A172 (cell line): ENCODE data around the gene GPR55. TPM values are rescaled to one million over a fixed set of nuclear protein-coding genes. Genes with fewer than 3 reads are reported as not detected.

Experiments used
- DNase-seq: peaks from one replicate; pipeline ENCODE4 v3.0.0-alpha.2; 2015; ENCODE audit warnings: low spot score
- total RNA-seq: library from RNA; depleted of rRNA; stranded (reverse); fragments of >200 nt; shearing (Covaris generic); gene quantifications from 2 replicates; pipeline ENCODE4 v1.2.3, GENCODE V29; 2014

Gene GPR55
- total RNA-seq, 1 experiment from 2014 or later = 0.24 TPM

DNA sequence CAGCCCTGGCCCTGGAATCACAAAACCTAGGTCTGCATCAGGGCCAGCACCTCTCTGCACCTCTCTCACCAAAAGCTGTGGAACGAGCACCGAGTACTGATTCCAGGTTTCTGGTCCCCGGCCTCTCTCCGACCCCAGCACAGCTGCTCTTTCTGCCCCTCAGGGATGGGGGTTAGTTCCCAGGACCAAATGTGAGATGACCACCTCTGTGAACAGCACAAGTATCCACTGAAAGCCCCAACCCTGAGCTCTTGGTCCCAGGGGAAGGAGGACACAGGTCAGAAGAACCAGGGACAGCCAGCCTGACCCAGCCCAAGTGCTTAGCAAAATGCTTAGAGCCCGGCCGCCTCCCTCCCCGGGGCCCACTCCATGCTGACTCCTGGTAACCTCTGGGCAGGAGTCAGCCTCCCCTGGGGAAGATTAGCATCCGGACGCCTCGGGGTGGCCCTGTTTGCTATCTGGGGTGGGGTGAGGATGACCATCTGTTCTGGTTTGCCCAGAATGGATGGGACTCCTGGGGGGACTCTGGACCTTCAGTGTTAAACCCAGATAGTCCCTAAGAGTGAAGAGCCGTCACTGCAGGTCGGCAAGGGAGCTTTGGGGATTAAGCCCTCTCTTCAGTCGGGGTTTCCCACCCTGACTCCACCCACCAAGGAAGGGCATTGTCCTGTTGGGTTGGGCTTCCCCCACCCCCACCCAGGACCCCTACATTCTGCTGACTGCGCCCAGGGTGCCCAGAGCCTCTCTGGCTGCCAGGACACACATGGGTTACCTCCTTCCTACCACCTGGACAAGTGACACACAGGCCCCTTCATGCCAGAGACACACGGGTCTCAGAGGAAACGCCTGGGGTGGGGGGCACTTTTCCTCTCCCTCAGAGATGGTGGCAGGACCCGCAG lies 9.4 kb upstream of the GPR55 start:
- DNase-seq = no peak

DNA sequence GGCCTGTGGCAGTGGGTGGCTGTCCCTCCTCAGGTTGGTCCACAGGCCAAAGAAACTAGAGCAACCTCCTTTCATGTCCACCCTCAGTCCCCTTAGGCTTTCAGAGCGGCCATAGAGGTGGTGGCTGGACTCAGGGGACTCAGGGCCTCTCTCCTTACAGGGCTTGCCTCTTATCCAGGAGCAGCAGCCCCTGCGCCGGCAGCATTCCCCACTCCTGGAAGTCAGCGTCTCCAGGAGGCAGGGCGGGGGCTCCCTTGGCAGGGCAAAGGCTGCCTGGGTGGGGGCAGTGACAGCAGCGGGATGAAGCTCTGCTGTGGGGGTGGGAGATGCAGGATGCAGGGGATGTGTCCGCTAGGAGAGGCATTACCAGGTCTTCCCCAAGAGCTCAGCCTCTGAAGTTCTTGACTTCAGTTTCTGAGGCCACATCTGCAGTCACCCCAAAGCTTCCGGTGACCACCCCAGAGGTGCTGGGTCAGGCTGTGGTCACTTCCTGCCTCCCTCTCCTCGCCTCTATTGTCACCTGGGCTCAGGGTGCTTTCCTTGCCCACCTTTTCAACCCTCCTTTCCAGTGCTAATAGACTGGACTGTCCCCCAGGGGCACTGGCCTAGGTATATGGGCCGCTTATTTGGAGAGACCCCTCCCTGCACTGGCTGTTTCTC lies 8.6 kb upstream of the GPR55 start:
- no peak for DNase-seq

GRCh38 chr2:230932556-230933511 lies 7.8 kb upstream of the GPR55 start:
- no peak for DNase-seq

DNA sequence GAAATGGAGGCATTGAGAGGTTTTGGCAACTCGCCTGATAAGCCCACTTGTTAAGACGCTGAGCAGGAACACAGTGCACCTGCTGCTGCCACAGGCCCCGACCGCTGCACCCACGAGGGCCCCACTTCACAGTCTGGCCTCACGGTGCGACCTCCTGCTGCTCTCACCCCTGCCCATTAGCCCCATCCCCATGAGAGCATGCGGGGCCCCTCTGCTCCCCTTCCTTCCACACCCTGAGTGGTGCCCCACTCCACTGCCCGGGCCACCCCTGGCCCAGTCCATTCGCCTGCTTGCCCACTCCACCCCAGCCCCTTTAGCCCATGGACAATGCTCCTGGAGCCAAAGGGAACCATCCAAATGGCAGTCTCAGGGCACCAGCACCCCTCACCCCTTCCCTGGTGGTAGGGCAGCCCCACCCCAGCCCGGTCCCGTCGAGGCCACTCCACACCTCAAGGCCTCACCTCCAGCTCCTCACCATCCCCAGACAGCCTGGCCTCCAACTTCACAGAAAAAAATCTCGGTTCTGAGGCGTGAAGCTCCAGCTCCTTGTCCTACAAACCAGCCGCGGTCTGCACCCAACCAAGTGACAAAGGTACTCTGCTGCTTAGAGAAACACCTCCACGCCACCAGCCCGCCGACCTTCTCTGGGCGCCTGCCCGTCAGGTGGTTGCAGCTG lies 6.7 kb upstream of the GPR55 start:
- no peak for DNase-seq

- DNase-seq = no peak
These were observed 6.0 kb upstream of the GPR55 start for GRCh38 chr2:230930928-230931555.

DNA sequence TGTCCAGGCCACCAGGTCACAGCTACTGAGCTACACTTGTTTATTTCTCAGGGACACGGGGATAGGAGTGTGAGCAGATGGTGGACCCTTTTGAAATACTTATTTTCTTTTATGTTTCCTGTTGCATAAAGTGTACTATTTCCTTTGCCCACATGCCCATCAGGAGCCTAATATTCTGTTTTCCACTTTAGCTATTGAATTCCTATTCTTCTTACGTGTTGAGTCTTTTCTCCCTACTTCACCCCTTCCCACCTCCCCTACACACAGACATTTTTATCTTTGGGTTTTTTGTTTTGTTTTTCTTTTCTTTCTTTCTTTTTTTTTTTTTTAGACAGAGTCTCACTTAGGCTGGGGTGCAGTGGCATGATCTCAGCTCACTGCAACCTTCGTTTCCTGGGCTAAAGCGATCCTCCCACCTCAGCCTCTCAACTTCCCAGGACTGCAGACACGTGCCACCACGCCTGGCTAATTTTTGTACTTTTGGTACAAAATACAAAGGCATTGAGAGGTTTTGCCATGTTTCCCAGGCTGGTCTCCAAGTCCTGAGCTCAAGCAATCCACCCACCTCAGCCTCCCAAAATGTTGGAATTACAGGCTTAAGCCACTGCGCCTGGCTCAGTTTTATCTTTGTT lies 5.2 kb upstream of the GPR55 start:
- no peak for DNase-seq

GRCh38 chr2:230929381-230930148 lies 4.5 kb upstream of the GPR55 start:
- no peak for DNase-seq

- DNase-seq = no peak
These were observed 3.8 kb upstream of the GPR55 start for GRCh38 chr2:230928701-230929380.

DNA sequence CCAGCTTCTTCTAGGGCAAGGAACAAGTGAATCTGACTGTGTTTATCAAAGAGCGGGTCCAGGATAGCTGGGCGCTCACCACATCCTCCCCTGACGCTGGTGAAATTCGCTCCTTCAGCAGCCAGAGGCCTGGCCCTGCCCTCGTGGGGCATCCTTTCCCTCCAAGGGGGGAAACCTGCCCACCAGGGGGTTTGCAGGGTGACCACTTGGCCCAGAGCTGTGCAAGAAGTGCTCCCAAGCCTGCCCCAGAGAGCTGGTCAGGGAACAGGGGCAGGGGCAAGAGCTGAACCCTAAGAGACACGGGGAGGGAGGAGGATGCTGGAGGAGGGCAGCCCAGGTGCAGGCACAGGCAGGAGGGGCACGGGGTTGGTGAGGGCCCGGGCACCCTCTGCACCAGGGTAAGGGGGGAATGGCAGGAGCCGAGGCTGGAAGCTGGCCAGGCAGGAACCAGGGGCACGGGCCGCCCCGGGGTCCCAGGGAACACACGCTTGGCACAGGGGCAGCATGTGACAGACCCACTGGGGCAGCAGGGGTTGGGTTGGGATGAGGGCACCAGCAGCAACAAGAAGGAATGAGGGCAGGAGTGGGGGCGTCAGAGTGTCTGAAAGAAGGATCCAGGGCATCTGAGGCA lies 2.8 kb upstream of the GPR55 start:
- DNase-seq = no peak

- DNase-seq = no peak
These were observed 1.1 kb upstream of the GPR55 start for GRCh38 chr2:230925879-230926765.

DNA sequence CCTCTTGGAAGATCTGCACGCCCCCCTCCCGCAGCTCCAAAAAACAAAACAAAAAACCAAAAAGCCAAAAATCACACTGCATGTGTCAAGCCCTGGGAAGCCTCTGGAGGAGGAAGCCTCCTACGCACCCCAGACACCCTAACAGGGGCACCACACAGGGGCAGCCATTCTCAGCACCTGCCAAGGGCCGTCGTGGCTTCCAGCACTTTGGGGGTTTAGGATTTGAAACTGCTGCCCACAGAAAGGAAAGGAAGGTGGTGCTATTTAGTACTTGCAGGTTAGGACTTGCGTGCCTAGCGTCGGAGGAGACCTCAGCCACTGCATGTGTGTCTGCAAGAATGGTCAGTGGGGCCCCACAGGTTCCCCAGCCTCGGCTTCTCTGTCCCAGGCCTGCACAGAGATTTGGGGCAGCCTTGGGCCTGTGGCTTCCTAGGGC lies 419 bp upstream of the GPR55 start:
- no peak for DNase-seq

DNA sequence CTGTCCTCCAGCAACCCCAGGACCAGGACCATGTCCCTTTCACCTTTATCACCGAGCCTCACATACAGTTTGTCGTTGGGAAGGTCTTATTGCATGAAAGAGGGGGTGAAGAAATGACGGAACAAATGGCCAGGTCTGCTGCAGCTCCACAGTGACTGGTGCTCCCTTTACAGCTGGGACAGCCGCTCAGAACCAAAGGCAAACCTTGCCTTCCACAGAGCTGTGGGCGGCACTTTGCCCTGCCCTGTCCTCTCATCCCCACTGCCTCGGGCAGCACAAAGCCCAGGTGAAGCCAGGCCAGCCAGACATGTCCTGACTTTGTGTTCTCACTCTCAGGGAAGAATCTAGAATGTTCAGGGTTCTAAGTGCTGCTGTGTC lies 961 bp downstream of the GPR55 start:
- DNase-seq = no peak

GRCh38 chr2:230922951-230923717 lies 1.9 kb downstream of the GPR55 start:
- no peak for DNase-seq

GRCh38 chr2:230921806-230922595 lies 3.0 kb downstream of the GPR55 start:
- DNase-seq = peak; percentile 12

- DNase-seq = no peak
These were observed 4.9 kb downstream of the GPR55 start for GRCh38 chr2:230920167-230920566.

DNA sequence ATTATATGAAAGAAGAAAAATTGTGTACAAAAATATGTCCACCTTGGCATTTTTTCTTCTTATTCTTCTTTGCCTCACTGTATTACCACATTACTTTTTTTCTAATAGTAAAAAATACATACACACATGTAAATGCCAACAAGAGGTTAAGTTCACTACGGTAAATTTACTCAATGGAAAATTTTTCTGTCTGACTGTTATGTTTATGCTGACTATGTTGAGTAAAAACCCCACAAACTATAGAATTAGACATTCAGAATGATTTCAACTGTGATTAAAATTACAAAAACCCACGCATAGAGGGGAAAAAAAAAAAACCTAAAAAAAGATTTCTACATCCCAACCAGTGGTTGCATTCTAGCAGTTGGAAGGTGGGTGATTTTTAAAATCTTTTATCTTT lies 5.4 kb downstream of the GPR55 start:
- no peak for DNase-seq
